WTC11 (cell line): ENCODE data around the gene DRAM2.

Experiments
- CTCF ChIP-seq: fragments of 200-600 bp; IDR thresholded peaks from 2 replicates; pipeline ENCODE4 v1.8.0; 2022; ENCODE audit warnings: antibody characterized with exemption
- ZNF532 ChIP-seq: fragments of 250-450 bp; sonication (Bioruptor Pico); IDR thresholded peaks from 2 replicates; pipeline ENCODE4 v1.9.0; 2021; ENCODE audit warnings: mild to moderate bottlenecking, borderline replicate concordance

DNA sequence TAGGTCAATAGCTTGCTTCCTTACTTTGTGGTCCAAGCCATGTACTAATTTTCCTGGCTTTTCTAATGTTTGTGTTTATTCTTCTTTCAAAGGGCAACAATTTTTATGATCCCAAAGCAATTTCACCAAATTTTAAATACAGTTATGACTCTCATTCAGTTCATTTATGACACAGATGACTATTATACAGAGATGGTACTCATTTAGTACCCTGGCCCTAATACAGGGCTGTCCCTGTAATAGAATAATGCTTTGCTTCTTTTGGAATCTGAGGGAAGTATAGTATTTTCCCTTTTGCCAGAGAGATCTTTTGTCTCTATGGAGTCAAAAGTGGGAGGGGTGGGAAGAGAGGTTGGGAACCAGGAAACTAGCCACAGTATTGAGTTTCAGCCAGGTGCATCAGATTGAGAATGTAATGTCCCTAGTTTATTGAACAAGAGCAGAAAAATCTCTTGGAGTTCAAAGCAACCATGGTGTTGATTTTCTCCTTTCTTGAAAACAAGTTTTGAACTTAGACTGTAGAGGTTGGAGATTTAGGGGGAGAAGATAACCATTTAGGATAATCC is 40.2 kb upstream of the DRAM2 start:
- TF ChIP-seq CTCF: no peak
- no peak for TF ChIP-seq ZNF532 (CRISPR knock-in tag)
